ENCODE results near the gene IL1RAPL1.

DNA sequence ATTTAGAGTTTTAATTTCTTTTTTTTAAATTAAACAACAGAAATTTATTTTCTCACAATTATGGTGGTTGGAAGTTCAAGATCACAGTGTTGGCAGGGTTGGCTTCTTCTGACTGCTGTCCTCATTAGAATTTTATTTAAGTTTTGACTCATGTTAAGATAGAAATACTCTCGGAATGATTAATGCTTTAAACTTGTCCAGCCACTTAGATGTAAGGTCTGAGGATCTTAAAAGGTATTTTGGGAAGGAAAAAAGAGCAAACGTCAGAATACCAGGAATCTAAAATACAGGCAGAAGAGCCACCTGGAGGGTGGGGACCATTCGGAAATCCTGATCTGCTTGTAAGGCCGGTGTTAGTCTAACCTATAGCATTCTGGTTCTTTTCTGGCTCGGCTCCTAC is 1205.1 kb downstream of the IL1RAPL1 start:
- TF ChIP-seq, protein P1, sequence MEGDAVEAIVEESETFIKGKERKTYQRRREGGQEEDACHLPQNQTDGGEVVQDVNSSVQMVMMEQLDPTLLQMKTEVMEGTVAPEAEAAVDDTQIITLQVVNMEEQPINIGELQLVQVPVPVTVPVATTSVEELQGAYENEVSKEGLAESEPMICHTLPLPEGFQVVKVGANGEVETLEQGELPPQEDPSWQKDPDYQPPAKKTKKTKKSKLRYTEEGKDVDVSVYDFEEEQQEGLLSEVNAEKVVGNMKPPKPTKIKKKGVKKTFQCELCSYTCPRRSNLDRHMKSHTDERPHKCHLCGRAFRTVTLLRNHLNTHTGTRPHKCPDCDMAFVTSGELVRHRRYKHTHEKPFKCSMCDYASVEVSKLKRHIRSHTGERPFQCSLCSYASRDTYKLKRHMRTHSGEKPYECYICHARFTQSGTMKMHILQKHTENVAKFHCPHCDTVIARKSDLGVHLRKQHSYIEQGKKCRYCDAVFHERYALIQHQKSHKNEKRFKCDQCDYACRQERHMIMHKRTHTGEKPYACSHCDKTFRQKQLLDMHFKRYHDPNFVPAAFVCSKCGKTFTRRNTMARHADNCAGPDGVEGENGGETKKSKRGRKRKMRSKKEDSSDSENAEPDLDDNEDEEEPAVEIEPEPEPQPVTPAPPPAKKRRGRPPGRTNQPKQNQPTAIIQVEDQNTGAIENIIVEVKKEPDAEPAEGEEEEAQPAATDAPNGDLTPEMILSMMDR (IDR thresholded peaks at IDR 0.05): no peak
- TF ChIP-seq POLR2A (IDR thresholded peaks at IDR 0.05): no peak

Data from tibial nerve (tissue), 3 donors.